ENCODE data around the gene TWIST2.

GRCh38 chr2:238831177-238831576, 16.7 kb upstream of the TWIST2 start:
- TF ChIP-seq CTCF (IDR thresholded peaks at IDR 0.05; ENCODE audit: poor library complexity, severe bottlenecking), result no peak
- TF ChIP-seq REST (IDR thresholded peaks at IDR 0.05; ENCODE audit: borderline replicate concordance), result no peak
- TF ChIP-seq RAD21 (conservative IDR thresholded peaks at IDR 0.05), result no peak

All from neural cell (in vitro differentiated cells).